Renal cortical epithelial cell (primary cell): Measurements from ENCODE around the gene MED13. TPM values are rescaled to one million over a fixed set of nuclear protein-coding genes. Genes with fewer than 3 reads are reported as not detected.
"Not testable (repeated sequence)": the region's sequence is repeated elsewhere in the genome, so short reads cannot be mapped to it uniquely, and the experiment has no call there.

Experiments
- DNase-seq: peaks from one replicate; pipeline ENCODE4 v3.0.0-alpha.2; 2011; ENCODE audit warnings: low read depth
- total RNA-seq: library from RNA; depleted of rRNA; stranded (reverse); fragments of >200 nt; gene quantifications from 2 replicates; pipeline ENCODE4 v1.2.3, GENCODE V29; 2014

MED13 gene
- total RNA-seq, 1 donor from 2014 or later: 81.0 TPM

DNA sequence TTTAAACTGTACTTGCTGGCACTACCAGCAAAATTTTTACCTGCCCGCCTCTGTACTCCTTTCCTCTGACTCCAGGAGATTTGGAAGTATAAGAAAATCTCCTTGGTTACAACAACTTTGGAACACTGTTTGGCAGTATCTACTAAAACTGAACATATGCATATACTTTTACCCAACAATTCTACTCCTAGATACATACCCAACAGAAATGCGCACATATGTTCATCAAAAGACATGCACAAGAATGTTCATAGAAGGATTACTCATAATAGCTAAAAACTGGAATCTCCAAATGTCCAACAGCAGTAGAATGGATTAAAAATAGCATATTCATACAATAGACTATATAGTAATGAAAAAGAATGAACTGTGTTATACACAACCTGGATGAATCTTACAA lies 21.7 kb upstream of the MED13 start:
- no peak for DNase-seq

GRCh38 chr17:62085511-62086408 lies 20.7 kb upstream of the MED13 start:
- peak; percentile 58 for DNase-seq

GRCh38 chr17:62084585-62084984 lies 19.5 kb upstream of the MED13 start:
- no peak for DNase-seq

DNA sequence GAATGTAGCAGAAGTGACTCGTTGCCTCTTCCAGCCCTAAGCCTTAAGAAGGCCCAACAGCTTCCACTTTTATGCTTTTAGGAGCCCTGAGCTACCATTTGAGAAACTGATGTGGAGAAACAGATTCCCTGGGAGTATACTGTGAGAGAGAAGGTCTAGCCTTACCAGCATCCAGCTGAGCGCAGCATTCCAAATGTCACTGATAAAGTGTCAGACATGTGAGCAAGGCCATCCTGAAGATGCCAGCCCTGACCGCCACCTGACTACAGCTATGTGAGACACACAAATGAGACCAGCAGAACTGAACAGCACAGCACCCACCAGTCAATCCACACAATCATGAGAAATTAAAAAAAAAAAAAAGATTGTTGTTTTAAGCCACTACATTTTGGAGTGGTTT lies 18.6 kb upstream of the MED13 start:
- no peak for DNase-seq

- DNase-seq: no peak
Observed at GRCh38 chr17:62080647-62081046, 15.6 kb upstream of the MED13 start.

DNA sequence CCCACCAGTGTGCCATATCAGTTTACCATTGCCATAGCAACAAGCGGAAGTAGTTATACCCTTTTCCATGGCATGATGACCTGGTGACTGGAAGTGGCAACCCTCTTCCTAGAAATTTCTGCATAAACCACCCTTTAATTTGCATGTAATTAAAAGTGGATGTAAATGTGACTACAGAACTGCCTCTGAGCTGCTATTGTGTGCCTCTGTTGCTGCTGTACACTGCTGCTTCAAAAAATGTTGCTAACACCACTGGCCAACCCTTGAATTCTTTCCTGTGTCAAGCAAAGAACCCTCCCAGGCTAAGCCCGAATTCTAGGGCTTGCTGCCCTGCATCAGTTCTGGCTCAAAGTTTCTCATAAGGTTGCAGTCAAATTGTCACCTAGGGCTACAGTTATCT lies 12.9 kb upstream of the MED13 start:
- DNase-seq: no peak

GRCh38 chr17:62076864-62077788 lies 12.0 kb upstream of the MED13 start:
- no peak for DNase-seq

GRCh38 chr17:62075308-62075815 lies 10.3 kb upstream of the MED13 start:
- DNase-seq: peak; percentile 53

GRCh38 chr17:62073993-62074392 lies 8.9 kb upstream of the MED13 start:
- DNase-seq: no peak

- not testable (repeated sequence) for DNase-seq
Observed at GRCh38 chr17:62072855-62073254, 7.8 kb upstream of the MED13 start.

DNA sequence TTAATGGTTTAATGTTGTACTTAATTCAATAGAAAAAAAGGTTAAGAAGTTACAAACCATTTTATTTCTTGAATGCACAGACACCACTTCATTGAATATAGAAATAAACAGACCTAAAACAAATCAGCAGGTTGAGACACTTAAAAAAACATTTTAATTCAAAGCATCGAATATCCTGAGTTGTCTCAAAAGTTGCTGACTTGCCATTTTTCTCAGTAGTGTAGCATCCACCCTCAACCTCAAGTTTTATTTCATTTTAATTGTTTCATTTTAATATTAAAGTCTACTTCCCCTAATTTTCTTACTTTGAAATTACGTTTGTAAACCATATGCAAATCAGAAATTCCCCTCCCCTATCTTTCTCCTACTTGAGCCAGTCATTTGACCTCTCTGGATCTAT lies 5.8 kb upstream of the MED13 start:
- DNase-seq: no peak

- DNase-seq: no peak
Observed at GRCh38 chr17:62067165-62068145, 2.4 kb upstream of the MED13 start.

DNA sequence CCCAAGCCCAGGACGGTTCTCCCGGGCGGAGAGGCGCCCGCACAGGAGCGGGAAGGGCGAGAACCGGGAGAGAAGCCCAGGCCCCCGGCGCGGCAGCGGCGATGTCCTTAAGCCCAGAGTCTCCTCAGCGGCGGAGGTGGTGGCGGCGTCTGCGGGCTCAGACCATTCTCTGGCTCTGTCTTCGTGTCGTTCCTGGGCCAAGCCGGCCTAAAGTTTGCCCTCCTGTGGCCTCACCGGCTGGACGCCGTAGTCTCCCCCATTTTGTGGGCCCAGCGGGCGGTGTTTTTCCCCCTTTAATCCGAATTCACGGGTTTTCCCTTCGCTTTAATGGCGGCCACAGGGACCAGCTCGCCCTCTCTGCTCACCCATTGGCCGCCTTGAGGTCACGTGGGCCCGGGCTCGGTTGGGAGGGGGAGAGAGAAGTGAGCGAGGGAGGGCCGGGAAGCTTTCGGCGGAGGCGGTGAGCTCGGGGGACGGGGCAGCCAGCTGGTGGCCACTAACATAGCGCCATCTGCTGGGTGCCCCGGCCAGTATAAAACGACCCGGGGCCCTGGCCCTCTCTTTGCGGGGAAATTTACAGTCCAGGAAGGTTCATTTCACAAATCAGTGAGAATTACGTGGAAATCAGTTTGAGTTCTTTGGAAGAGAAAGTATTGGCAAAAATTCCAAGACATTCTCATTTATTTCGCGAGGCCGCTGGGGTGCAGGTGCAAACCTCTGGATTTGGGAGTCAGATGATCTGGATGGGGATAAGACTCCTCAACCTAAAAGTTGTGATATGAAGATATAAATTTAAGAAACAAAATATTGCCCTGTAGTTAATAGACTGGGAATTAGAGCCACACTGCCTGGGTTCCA lies 762 bp upstream of the MED13 start:
- peak; percentile 85 for DNase-seq

GRCh38 chr17:62064029-62064790 lies 868 bp downstream of the MED13 start:
- DNase-seq: peak; percentile 66

- no peak for DNase-seq
Observed at GRCh38 chr17:62062944-62063343, 2.1 kb downstream of the MED13 start.

DNA sequence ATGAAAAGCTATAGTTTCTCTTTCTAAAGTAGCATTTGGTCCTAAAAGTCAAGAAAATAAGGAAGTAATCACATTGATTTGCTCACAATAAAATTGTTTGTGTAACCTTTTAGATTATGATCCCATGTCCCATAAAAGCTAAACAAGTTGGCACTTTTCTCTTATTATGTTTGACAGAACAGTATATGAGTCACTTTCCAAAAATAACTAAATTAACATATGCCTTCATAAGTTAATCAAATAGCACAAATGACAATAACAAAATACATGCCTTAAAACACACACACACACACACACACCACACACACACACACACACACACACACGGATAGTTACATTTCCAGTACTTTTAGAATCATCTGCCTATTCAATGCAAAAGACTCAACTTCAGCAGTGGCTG lies 2.8 kb downstream of the MED13 start:
- peak; percentile 49 for DNase-seq

- no peak for DNase-seq
Observed at GRCh38 chr17:62059414-62059813, 5.7 kb downstream of the MED13 start.

DNA sequence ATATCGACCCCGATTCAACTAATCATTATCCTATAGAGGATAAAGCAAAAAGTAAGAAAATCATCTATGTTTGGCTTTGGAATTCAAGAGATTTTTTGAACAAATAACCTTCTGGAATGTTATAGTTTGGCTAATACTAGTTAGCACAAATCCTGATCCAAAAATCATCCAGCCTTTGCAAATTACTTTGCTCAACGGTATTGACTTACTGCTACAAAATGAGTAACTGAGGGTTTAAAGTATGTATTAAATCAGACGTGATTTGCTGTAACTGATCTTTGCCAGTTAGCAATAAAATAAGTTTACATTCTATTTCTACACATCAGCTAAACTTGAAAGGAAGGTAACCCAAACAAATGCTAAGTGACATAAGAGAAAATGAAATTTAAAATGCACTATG lies 6.5 kb downstream of the MED13 start:
- no peak for DNase-seq

- DNase-seq: no peak
Observed at GRCh38 chr17:62057696-62058095, 7.4 kb downstream of the MED13 start.
